GM21526 (cell line): ENCODE measurements around the gene KCNK10.
"Not testable (repeated sequence)": the region's sequence is repeated elsewhere in the genome, so short reads cannot be mapped to it uniquely, and the experiment has no call there.

Experiments
- ATAC-seq: cut with Tn5 transposase; IDR thresholded peaks from one replicate; pipeline ENCODE4 v1.9.1; 2021; ENCODE audit warnings: moderate library complexity; ENCODE audit not compliant: unreplicated experiment, low FRiP score

The KCNK10 gene

GRCh38 chr14:88272390-88273269 is 50.4 kb downstream of the KCNK10 start:
- no peak for ATAC-seq

DNA sequence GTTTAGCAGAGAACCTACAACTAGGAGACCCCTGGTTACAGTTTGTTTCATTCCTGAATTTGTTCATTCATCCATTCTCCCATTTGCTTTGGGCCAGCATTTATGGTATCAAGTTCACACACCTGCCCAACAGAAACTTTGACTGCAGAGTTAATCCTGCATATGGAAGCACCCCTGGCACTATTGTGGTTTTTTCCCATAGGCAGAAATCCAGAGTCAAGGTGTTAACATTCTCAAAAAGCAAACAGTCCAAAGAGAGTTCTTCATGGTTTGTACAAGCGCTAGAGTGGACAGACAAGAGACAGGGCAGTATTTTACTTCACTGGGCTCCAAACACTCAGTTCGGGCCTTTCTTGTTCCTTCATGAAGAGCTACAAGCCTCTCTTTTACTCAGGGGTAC is 51.9 kb downstream of the KCNK10 start:
- no peak for ATAC-seq

DNA sequence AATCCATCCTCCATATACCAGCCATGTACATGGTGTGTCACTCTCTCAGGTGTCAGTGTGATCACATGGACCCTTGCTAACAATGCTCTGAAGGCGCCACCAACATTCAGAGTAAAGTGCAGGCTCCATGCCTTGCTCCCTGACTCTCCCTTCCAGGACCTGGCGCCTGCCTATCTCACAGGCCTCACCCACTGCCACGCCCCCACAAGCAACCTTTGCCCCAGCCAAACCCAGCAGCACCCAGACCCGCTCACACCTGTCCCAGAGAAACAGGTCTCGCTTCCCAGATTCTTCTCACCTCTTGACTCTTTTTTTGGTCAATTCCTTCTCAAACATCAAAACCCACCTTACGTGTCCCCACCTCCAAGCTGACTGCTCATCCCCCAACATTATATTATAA is 52.3 kb downstream of the KCNK10 start:
- ATAC-seq: no peak

DNA sequence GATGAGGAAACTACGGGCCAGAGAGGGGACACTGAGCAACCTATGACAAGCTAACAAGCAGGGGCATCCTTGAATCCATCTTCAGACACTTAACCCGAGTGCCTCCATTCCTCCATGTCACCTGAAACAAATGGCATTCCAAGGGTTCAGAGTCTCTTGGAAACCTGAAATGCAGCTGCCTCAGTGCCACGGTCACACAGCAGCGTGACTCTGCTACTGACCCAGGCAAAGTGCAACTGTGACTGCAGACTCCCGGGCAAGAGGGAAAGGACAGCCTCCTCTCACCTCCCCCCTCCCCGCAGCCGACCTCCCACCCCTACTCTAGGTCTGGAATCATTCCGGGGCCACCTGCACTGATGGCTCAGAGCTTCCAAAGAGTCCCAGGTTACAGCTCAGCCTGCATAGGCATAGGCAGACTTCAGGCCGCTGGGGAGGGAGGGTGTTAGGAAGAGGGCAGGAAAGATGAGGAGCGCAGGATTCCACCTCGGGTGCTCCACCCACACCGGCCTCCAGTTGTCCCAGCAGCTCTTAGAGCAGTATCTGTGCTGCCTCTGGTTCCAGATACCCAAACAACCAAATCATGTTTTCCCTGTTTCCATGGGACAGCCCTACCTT is 53.2 kb downstream of the KCNK10 start:
- ATAC-seq: no peak

- no peak for ATAC-seq
Measured at GRCh38 chr14:88266474-88266873, 56.6 kb downstream of the KCNK10 start.

DNA sequence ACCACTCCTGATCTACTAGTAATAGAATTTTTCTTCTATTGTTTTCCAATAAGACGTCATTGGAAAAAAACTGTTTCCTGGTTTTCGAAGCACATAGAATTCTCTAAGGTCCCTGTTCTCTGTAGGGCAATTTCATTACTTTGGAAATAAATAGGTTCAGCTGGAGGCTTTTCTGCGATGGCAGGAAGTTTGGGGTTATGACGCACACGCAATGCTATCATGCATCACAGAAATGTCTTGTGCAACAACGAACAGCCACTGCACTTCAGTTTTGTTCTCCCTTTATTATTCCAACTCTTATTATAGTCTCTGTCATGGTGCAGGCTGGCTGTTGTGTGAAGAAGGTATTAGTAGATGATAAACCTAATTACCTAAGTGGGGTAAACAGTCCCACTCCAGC is 59.0 kb downstream of the KCNK10 start:
- ATAC-seq: no peak

GRCh38 chr14:88261302-88261701 is 61.8 kb downstream of the KCNK10 start:
- ATAC-seq: not testable (repeated sequence)

GRCh38 chr14:88258021-88258420 is 65.0 kb downstream of the KCNK10 start:
- no peak for ATAC-seq

GRCh38 chr14:88256997-88257950 is 65.8 kb downstream of the KCNK10 start:
- ATAC-seq: no peak

- no peak for ATAC-seq
Measured at GRCh38 chr14:88255798-88256197, 67.3 kb downstream of the KCNK10 start.

- no peak for ATAC-seq
Measured at GRCh38 chr14:88255196-88255595, 67.9 kb downstream of the KCNK10 start.

- no peak for ATAC-seq
Measured at GRCh38 chr14:88252498-88252897, 70.6 kb downstream of the KCNK10 start.

- no peak for ATAC-seq
Measured at GRCh38 chr14:88251650-88252049, 71.4 kb downstream of the KCNK10 start.

GRCh38 chr14:88249266-88249665 is 73.8 kb downstream of the KCNK10 start:
- ATAC-seq: no peak

GRCh38 chr14:88248606-88249005 is 74.5 kb downstream of the KCNK10 start:
- no peak for ATAC-seq

DNA sequence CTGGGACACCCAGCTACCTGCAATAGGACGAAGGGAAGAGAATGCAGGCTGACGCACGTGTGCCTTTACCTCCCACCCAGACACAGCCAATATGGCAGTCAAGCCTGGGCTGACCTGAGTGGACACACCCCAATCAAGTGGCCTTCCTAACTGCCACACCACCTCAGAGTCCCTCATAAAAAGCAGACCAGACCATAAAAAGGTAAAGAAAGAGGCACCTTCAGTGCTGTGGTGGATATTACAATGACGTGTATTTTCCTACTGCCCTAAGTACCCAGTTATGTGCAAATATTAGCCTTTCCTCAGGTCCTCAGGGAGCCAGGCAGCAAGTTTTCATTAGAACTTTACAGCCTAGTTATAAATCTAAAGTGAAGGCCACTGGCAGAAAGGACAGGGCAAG is 75.8 kb downstream of the KCNK10 start:
- ATAC-seq: no peak

DNA sequence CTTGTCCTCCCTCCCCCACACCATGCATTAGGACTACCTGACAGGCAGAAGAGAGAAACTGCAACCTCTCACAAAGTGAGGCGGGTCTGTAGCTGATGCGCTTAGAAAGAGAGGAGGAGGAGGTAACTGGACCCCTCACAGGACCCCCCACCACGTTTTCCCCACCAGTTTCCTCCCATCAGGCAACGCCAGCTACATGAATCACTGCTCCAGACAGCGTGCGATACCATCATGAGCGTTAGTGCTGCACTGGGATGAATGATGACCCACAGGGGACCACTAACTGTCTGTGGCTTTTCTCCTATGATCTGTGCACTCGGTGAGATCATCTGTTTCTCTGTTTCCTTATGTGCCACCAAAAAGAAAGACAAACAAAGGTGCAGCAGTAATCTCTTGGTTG is 77.7 kb downstream of the KCNK10 start:
- ATAC-seq: no peak

DNA sequence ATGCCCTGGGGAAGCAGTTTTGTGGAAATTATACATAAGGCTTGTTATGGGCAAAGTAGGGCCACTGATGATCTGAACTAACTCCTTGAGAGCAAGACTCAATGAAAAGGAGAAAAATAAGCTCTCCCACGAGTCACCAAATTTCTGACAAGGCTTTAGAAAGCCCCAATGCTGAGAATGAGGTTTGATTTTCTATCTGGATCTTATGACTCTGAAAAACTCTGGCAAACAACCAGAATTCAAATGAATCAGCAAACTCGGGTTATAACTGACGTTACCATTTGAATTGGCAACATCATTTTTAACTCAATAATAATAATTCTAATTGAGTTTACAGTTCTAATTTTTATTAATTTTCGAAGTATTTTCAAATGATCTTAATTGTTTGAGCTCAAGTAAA is 79.1 kb downstream of the KCNK10 start:
- ATAC-seq: no peak

- ATAC-seq: no peak
Measured at GRCh38 chr14:88242446-88242845, 80.6 kb downstream of the KCNK10 start.

DNA sequence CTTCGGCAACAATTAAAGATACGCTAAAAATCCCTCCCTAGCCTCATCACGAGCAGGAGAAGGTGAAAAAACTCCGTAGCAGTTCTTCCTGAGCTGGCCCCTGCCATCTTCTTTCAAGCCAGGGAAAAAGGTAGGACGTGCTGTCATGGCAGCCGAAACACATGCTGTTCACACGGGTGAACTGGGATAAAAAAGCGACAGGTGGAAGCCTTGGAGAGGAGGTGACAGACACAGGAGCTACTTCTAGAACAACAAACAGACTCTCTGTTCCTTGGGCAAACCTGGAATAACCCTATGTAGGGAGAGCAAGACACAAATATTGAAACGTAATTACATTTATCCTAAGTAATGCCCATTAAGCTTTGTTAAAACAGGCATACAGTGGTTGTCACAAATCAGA is 81.3 kb downstream of the KCNK10 start:
- no peak for ATAC-seq

- ATAC-seq: no peak
Measured at GRCh38 chr14:88234442-88234841, 88.6 kb downstream of the KCNK10 start.
